C4-2B (cell line): ENCODE results near the gene TMEM236.

Experiments
- H3K27ac ChIP-seq: fragments of 450-650 bp; 2 replicates; pipeline ENCODE4 v1.5.1; 2017
- CTCF ChIP-seq: fragments of 450-650 bp; conservative IDR thresholded peaks from 2 replicates; pipeline ENCODE4 v1.5.1; 2017; ENCODE audit warnings: mild to moderate bottlenecking
- ZFX ChIP-seq: fragments of 450-650 bp; IDR thresholded peaks from 2 replicates; pipeline ENCODE4 v1.6.1; 2017

Gene TMEM236

GRCh38 chr10:17781856-17782255, 29.9 kb downstream of the TMEM236 start:
- H3K27ac ChIP-seq: no peak overlapping the region
- TF ChIP-seq ZFX (no peak), CTCF (no peak)

GRCh38 chr10:17782921-17783665, 31.1 kb downstream of the TMEM236 start:
- TF ChIP-seq ZFX (no peak), CTCF (no peak)
- H3K27ac ChIP-seq: no peak overlapping the region

DNA sequence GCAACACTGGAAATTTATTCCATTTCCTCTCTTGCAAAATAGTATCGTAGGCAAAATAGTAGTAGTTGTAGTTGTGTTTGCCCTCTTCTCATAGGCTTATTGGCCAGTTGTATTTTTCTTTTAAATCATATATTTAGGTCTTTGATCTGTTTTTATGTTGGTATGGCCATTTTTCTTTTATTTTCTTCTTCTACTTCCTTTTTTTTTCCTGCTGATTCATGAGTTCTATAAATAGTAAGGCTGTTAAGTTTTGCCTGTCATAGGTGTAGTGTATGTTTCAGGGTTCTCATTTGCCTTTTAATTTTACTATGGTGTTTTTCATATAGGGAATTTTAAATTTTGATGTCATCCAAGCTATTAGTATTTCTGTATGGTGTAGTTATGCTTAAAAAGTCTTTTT, 31.8 kb downstream of the TMEM236 start:
- TF ChIP-seq CTCF (no peak), ZFX (no peak)
- no peak overlapping the region for H3K27ac ChIP-seq

- no peak overlapping the region for H3K27ac ChIP-seq
- TF ChIP-seq CTCF: no peak
- TF ChIP-seq ZFX: no peak
Observed at GRCh38 chr10:17784688-17785087, 32.7 kb downstream of the TMEM236 start.

DNA sequence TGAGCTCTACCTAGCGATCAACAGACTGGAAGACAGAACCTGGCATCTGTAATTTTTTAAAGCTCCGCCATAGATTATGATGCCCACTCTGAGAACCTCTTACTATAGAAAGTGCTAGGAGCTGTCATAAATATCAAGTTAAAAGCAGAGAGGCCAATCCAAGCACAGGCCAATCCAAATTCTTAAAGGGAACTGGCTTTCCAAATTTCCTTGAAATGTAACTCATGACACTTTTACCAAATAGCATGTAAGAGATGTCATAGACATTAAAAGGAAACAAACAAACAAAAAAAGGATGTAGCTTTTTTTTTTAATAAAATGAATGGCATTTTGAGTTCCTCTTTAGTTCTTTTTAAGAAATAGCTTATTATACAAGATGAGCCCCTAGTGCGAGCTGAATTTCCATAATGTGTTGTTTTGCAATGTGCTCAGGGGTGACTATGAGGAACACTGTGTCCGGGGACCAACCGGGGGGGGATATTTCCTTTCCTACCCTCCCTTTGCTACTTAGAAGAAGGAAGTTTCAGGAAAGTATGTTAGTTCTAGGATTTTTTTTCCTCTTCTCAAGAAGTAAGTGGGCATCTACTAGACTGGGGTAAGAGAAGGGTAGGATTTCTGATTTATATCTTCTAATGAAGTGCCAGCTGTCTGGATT, 33.4 kb downstream of the TMEM236 start:
- TF ChIP-seq CTCF (no peak), ZFX (no peak)
- H3K27ac ChIP-seq: no peak overlapping the region

- no peak overlapping the region for H3K27ac ChIP-seq
- TF ChIP-seq ZFX (no peak), CTCF (no peak)
Observed at GRCh38 chr10:17787087-17787961, 35.3 kb downstream of the TMEM236 start.

GRCh38 chr10:17788646-17789045, 36.6 kb downstream of the TMEM236 start:
- H3K27ac ChIP-seq: no peak overlapping the region
- no peak for TF ChIP-seq CTCF
- TF ChIP-seq ZFX: no peak
